ENCODE measurements around the gene CTTN. TPM values are rescaled to one million over a fixed set of nuclear protein-coding genes. Genes with fewer than 3 reads are reported as not detected.

The CTTN gene
- total RNA-seq, 4 donors from 2014 or later, result 229 to 418 (median 295) TPM

DNA sequence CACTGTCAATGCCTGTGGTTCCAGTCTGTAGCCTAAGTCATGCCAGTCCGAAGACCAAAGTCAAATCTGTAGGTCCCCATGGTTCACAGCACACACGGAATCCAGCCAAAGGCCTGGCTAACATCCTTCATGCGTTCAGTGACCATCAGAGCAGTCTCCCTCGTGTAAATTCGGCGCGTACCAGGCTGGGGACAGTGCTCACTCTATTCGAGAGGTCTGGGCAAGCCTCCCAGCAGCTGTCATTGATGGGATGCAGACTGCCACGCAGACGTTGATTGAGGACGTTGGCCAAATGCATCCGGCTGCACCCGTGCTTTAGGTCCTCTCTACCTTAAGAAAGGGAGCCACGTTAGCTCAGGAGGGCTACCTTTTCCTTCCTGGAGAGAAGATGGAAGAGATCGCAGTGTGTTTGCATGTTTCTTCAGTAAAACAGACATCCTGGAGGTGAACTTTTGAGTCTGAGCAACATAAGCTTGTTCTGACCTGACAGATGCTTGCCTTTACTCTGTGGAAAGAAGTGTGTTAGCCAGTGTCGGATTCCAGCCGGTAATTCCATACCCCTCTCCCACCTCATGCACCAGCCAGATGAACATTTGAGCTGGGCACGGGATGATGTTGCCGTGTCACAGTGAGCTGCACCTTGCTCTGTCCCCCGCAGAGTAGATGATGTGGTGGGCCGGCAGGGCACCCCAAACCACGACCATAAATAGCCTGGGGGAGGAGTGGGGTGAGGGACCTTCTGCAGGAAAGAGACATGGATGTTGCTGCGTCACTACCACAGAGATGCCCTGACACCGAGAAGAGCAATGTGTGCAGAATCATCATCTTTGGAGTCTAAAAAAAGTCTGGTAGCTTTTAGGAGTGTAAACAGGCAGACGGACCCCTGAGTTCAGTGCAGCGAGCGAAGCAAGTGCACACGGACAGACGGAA is 12.2 kb downstream of the CTTN start:
- Histone ChIP-seq H3K27me3 (no peaks in the 10 kb centered on the region), H3K4me3 (replicated peaks in 1 of 3) (no peak overlapping the region), H3K9me3 (no peaks in the 10 kb centered on the region), H3K27ac (no peak overlapping the region), H3K4me1 (no peaks in the 10 kb centered on the region), H3K36me3 (peaks cover 87 to 95% of the 10 kb centered on the region in 2 donors)
- TF ChIP-seq, protein P1, sequence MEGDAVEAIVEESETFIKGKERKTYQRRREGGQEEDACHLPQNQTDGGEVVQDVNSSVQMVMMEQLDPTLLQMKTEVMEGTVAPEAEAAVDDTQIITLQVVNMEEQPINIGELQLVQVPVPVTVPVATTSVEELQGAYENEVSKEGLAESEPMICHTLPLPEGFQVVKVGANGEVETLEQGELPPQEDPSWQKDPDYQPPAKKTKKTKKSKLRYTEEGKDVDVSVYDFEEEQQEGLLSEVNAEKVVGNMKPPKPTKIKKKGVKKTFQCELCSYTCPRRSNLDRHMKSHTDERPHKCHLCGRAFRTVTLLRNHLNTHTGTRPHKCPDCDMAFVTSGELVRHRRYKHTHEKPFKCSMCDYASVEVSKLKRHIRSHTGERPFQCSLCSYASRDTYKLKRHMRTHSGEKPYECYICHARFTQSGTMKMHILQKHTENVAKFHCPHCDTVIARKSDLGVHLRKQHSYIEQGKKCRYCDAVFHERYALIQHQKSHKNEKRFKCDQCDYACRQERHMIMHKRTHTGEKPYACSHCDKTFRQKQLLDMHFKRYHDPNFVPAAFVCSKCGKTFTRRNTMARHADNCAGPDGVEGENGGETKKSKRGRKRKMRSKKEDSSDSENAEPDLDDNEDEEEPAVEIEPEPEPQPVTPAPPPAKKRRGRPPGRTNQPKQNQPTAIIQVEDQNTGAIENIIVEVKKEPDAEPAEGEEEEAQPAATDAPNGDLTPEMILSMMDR (IDR thresholded peaks at IDR 0.05), result no peak
- no peak for TF ChIP-seq POLR2A (IDR thresholded peaks at IDR 0.05)
- no peak for DNase-seq
- intact Hi-C loops (cut with DNase I), result no loop called here
- 86 to 90% methylated on average over 27 to 28 of the region's 29 CpGs for WGBS, 2 donors

DNA sequence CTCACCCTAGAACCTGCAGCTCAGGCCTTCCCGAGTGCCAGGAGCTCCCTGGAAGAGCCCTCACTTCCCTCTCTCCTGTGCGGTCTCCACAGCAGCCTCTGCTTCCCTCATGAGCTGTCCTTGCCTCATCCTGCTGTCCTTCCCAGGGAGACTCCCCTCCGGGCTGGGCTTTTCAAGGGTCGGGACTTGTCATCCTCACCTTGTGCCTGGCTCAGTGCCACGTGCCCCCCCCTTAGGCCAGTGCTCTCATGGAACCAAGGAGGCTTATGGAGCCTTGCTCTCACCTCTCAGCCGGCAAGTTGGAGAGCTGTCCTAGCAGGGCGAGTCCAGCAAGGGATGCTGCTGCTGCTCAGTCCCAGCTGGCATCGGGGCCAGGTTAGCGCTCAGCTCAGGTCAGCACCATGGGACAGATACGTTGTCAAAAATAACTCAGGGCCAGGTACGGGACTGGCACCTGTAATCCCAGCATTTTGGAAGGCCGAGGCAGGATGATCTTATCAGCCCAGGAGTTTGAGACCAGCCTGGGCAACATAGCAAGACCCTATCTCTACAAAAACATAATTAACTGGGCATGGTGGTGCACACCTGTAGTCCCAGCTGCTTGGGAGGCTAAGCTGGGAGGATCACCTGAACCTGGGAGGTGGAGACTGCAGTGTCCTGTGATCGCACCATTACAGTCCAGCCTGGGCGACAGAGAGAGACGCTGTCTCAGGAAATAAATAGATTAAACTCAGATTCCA is 13.6 kb downstream of the CTTN start:
- WGBS, 2 donors, result 91 to 93% methylated on average over 11 to 15 of the region's 15 CpGs
- TF ChIP-seq, protein P1 (IDR thresholded peaks at IDR 0.05), result no peak
- TF ChIP-seq POLR2A (IDR thresholded peaks at IDR 0.05), result no peak
- Histone ChIP-seq H3K36me3 (peaks cover 93 to 98% of the 10 kb centered on the region in 2 donors), H3K4me3 (replicated peaks in 1 of 3) (no peak overlapping the region), H3K9me3 (no peaks in the 10 kb centered on the region), H3K4me1 (no peaks in the 10 kb centered on the region), H3K27me3 (no peaks in the 10 kb centered on the region), H3K27ac (no peak overlapping the region)
- intact Hi-C loops (cut with DNase I), result no loop called here
- DNase-seq, result no peak

DNA sequence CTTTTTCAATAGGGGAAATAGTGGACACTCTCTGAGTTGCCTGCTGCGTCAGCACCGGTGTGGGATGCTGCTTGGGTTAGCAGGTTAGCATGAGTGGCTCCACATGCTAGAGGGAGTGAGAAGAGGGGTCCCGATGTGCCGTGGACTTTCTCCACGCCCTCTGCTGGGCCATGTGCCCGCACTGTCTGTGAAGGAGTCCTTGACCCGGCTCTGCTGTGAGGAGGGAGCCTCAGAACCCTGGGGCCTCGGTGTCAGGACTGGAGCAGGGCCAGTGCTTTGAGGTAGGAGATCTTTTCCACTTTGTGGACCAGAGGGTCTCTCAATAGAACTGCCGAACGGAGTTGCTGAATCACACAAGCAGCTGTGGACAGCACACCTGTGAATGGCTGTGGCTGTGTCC is 14.8 kb downstream of the CTTN start:
- TF ChIP-seq POLR2A (IDR thresholded peaks at IDR 0.05), result no peak
- Histone ChIP-seq H3K4me1 (no peaks in the 10 kb centered on the region), H3K27me3 (no peaks in the 10 kb centered on the region), H3K9me3 (no peaks in the 10 kb centered on the region), H3K4me3 (replicated peaks in 1 of 3) (no peak overlapping the region), H3K36me3 (peaks cover 87 to 98% of the 10 kb centered on the region in 2 donors), H3K27ac (no peak overlapping the region)
- no peak for DNase-seq
- WGBS, 2 donors, result 90 to 98% methylated on average over 7 to 10 of the region's 10 CpGs
- intact Hi-C loops (cut with DNase I), result no loop called here

DNA sequence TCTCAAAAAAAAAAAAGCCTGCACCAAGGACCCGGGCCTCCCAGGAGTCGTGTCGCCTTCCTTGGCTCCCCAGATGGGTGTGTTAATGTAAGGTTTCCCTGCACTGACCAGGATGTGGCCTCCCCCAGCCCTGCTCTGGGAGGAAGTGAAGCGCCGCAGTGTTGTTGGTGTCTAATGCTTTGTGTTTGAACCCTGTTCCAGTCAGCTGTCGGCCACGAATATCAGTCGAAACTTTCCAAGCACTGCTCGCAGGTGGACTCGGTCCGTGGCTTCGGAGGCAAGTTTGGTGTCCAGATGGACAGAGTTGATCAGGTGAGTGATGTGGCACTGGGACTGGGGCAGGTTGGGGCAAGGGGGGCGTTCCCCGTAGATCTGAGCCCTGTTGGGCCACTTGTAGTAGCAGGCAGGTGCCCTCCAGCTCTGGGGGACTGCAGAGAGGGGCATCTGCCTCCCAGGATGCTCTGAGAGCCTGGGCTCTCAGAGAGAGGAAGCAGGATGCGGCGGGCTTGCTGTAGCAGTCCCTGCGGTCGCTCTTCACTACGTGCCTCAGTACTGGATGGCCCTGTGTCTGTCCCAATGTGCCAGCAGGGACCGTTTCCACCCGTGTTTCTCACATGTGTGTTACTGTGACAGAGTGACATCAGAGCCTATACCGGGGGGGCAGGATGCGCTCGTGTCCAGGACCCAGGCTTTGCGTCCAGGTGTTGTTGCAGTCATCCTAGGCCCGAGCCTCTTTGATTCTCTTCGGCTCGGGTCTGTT is 16.2 kb downstream of the CTTN start:
- Histone ChIP-seq H3K27me3 (no peaks in the 10 kb centered on the region), H3K27ac (no peak overlapping the region), H3K4me1 (no peaks in the 10 kb centered on the region), H3K4me3 (replicated peaks in 1 of 3) (no peak overlapping the region), H3K36me3 (peaks cover 81 to 88% of the 10 kb centered on the region in 2 donors), H3K9me3 (no peaks in the 10 kb centered on the region)
- intact Hi-C loops (cut with DNase I), result no loop called here
- no peak for DNase-seq
- TF ChIP-seq, protein P1 (IDR thresholded peaks at IDR 0.05), result no peak
- no peak for TF ChIP-seq POLR2A (IDR thresholded peaks at IDR 0.05)
- WGBS, 2 donors, result 92 to 95% methylated on average over 25 to 28 of the region's 28 CpGs

DNA sequence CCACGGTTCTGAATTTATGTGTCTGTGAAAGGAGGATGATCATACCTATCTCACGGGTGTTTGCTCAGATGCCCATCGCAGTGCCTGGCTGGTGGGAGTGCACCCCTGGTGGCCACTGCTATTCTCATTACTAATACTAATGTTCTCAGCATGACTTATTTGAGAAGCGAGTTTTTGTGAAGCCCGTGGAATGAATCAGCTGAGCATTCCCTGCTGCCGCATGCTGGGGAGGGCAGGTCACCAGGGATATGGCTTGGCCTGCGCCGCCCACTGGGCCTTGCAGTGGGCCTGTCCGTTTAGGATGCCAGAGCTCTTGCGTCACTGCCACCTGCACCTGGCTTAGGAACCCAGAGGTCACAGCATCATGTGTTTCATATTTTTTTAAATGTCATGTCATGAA is 16.9 kb downstream of the CTTN start:
- Histone ChIP-seq H3K4me3 (replicated peaks in 1 of 3) (no peak overlapping the region), H3K4me1 (no peaks in the 10 kb centered on the region), H3K9me3 (no peaks in the 10 kb centered on the region), H3K36me3 (peaks cover 79 to 87% of the 10 kb centered on the region in 2 donors), H3K27ac (no peak overlapping the region), H3K27me3 (no peaks in the 10 kb centered on the region)
- intact Hi-C loops (cut with DNase I), result no loop called here
- no peak for DNase-seq
- TF ChIP-seq POLR2A (IDR thresholded peaks at IDR 0.05), result no peak
- TF ChIP-seq, protein P1 (IDR thresholded peaks at IDR 0.05), result no peak
- WGBS, 2 donors, result 79 to 85% methylated on average over 9 of the region's 10 CpGs
